K562 (cell line): ENCODE measurements around the gene PRKCSH. TPM values are rescaled to one million over a fixed set of nuclear protein-coding genes. Genes with fewer than 3 reads are reported as not detected.
A peak's percentile ranks its signal among the peaks of the same experiment; 100 is the strongest.

Source experiments
- CREB1 ChIP-seq, 2 experiments: sonication (generic) in 1 of 2; formaldehyde crosslinking in 1 of 2; IDR thresholded peaks; 2 replicates each; pipeline versions ENCODE4 v1.6.1 to v1.8.0; 2012 to 2022; ENCODE audit warnings: inconsistent platforms in 1 of 2, mild to moderate bottlenecking in 1 of 2, missing genetic modification reagents in 1 of 2, moderate library complexity in 1 of 2
- DIDO1 ChIP-seq: fragments of 450-650 bp; IDR thresholded peaks from 2 replicates; pipeline ENCODE4 v1.6.1; 2016; ENCODE audit warnings: low read depth, missing biosample characterization, missing genetic modification characterization
- ESRRA ChIP-seq: fragments of 450-650 bp; IDR thresholded peaks from 2 replicates; pipeline ENCODE4 v1.6.1; 2014; ENCODE audit warnings: low read depth, mild to moderate bottlenecking, moderate library complexity, borderline replicate concordance
- KLF16 ChIP-seq: IDR thresholded peaks from 2 replicates; pipeline ENCODE4 v1.6.1; 2016; ENCODE audit warnings: antibody characterized with exemption
- MED1 ChIP-seq: sonication (generic); formaldehyde crosslinking; IDR thresholded peaks from 2 replicates; pipeline ENCODE4 v1.8.1; 2023; ENCODE audit warnings: missing genetic modification reagents, borderline replicate concordance
- PTBP1 ChIP-seq: fragments of 200-400 bp; formaldehyde crosslinking; IDR thresholded peaks from 2 replicates; pipeline ENCODE4 v1.6.1; 2017; ENCODE audit warnings: low read depth, low read length
- SRSF3 ChIP-seq: fragments of 200-400 bp; formaldehyde crosslinking; IDR thresholded peaks from 2 replicates; pipeline ENCODE4 v1.6.1; 2016; ENCODE audit warnings: mild to moderate bottlenecking, low read length, moderate library complexity; ENCODE audit not compliant: insufficient read depth
- STAG1 ChIP-seq: sonication (generic); formaldehyde crosslinking; IDR thresholded peaks from 2 replicates; pipeline ENCODE4 v1.5.0; 2020; ENCODE audit warnings: missing genetic modification reagents, borderline replicate concordance
- ZNF696 ChIP-seq: fragments of 250-450 bp; sonication (Bioruptor Pico); conservative IDR thresholded peaks from 2 replicates; pipeline ENCODE4 v1.4.0; 2020; ENCODE audit warnings: mild to moderate bottlenecking, moderate library complexity
- ZNF740 ChIP-seq, 3 experiments: fragments of 200-800 bp in 1 of 3; sonication (Bioruptor generic) in 1 of 3; sonication (generic) in 1 of 3; formaldehyde crosslinking in 1 of 3; IDR thresholded peaks; 2 replicates each; pipeline versions ENCODE4 v1.6.1 to v1.8.0; 2016 to 2022; ENCODE audit warnings: mild to moderate bottlenecking in 2 of 3, missing compliant biosample characterization in 2 of 3, missing genetic modification characterization in 2 of 3, missing genetic modification reagents in 1 of 3
- polyA plus RNA-seq, 8 experiments: library from polyadenylated mRNA; depleted of rRNA in 4 of 8; stranded (reverse) in 5 of 8; unstranded in 3 of 8; fragments of >200 nt; fragmentation: Nextera tagmentation in 2 of 8; fragmentation: Illumina TruSeq in 1 of 8; extraction: Ambion mirVana in 2 of 8; extraction: Trizol in 1 of 8; gene quantifications; 2 replicates each; pipeline versions ENCODE4 v1.2.1 to v1.2.3, GENCODE V29; 2011 to 2014; ENCODE audit warnings: inconsistent platforms in 1 of 8, missing spikeins in 1 of 8
- total RNA-seq, 7 experiments: library from RNA; depleted of rRNA in 6 of 7; stranded (reverse); fragments of >200 nt in 6 of 7; fragmentation: Illumina TruSeq in 2 of 7; extraction: Trizol in 2 of 7; gene quantifications; 2 replicates each; pipeline versions ENCODE4 v1.2.1 to v1.2.3, GENCODE V29; 2011 to 2021; ENCODE audit warnings: low replicate concordance in 1 of 7
- TF ChIP-seq, protein P1 (sequence below): fragments of 450-650 bp; IDR thresholded peaks from 2 replicates; pipeline ENCODE4 v1.6.1; 2016; ENCODE audit warnings: mild to moderate bottlenecking, moderate library complexity

PRKCSH gene
- total and polyA plus RNA-seq, 9 of the 15 experiments (the other 6 are each of a cell fraction or from before 2014, with no cell fraction given), result 2.3 to 297 (median 48.1) TPM

DNA sequence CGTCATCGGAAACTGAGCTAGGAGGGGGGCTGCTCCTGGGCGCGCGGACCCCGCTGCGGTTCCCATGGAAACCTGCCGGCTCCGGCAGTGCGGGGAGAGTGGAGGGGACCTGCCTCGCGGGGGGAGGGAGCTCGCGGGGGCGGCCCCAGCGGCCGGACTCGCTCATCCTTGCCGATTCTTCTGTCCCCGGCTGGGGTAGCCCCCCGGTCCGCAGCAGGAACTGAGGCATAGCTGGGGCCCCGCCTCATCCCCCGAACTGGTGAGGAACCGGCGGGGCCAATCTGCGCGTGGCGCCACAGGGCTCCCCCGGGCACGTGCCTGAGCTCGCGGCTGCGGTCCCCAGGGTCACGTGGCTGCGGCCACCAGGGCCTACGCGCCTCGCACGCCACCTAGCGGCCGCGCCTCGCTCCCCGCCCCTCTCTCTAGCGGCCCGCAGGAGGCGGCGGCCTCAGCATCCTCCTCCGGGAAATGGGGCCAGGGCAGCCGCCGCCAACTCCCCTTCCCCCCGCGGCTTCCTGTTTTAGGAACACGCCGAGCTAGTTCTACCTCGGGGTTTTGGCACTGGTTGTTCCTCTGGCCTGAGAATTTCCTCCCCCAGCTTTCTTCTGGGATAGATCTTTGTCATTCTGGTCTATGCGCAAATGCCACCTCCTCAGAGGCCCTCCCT is 47.1 kb downstream of the PRKCSH start (continued):
- TF ChIP-seq, protein P1, sequence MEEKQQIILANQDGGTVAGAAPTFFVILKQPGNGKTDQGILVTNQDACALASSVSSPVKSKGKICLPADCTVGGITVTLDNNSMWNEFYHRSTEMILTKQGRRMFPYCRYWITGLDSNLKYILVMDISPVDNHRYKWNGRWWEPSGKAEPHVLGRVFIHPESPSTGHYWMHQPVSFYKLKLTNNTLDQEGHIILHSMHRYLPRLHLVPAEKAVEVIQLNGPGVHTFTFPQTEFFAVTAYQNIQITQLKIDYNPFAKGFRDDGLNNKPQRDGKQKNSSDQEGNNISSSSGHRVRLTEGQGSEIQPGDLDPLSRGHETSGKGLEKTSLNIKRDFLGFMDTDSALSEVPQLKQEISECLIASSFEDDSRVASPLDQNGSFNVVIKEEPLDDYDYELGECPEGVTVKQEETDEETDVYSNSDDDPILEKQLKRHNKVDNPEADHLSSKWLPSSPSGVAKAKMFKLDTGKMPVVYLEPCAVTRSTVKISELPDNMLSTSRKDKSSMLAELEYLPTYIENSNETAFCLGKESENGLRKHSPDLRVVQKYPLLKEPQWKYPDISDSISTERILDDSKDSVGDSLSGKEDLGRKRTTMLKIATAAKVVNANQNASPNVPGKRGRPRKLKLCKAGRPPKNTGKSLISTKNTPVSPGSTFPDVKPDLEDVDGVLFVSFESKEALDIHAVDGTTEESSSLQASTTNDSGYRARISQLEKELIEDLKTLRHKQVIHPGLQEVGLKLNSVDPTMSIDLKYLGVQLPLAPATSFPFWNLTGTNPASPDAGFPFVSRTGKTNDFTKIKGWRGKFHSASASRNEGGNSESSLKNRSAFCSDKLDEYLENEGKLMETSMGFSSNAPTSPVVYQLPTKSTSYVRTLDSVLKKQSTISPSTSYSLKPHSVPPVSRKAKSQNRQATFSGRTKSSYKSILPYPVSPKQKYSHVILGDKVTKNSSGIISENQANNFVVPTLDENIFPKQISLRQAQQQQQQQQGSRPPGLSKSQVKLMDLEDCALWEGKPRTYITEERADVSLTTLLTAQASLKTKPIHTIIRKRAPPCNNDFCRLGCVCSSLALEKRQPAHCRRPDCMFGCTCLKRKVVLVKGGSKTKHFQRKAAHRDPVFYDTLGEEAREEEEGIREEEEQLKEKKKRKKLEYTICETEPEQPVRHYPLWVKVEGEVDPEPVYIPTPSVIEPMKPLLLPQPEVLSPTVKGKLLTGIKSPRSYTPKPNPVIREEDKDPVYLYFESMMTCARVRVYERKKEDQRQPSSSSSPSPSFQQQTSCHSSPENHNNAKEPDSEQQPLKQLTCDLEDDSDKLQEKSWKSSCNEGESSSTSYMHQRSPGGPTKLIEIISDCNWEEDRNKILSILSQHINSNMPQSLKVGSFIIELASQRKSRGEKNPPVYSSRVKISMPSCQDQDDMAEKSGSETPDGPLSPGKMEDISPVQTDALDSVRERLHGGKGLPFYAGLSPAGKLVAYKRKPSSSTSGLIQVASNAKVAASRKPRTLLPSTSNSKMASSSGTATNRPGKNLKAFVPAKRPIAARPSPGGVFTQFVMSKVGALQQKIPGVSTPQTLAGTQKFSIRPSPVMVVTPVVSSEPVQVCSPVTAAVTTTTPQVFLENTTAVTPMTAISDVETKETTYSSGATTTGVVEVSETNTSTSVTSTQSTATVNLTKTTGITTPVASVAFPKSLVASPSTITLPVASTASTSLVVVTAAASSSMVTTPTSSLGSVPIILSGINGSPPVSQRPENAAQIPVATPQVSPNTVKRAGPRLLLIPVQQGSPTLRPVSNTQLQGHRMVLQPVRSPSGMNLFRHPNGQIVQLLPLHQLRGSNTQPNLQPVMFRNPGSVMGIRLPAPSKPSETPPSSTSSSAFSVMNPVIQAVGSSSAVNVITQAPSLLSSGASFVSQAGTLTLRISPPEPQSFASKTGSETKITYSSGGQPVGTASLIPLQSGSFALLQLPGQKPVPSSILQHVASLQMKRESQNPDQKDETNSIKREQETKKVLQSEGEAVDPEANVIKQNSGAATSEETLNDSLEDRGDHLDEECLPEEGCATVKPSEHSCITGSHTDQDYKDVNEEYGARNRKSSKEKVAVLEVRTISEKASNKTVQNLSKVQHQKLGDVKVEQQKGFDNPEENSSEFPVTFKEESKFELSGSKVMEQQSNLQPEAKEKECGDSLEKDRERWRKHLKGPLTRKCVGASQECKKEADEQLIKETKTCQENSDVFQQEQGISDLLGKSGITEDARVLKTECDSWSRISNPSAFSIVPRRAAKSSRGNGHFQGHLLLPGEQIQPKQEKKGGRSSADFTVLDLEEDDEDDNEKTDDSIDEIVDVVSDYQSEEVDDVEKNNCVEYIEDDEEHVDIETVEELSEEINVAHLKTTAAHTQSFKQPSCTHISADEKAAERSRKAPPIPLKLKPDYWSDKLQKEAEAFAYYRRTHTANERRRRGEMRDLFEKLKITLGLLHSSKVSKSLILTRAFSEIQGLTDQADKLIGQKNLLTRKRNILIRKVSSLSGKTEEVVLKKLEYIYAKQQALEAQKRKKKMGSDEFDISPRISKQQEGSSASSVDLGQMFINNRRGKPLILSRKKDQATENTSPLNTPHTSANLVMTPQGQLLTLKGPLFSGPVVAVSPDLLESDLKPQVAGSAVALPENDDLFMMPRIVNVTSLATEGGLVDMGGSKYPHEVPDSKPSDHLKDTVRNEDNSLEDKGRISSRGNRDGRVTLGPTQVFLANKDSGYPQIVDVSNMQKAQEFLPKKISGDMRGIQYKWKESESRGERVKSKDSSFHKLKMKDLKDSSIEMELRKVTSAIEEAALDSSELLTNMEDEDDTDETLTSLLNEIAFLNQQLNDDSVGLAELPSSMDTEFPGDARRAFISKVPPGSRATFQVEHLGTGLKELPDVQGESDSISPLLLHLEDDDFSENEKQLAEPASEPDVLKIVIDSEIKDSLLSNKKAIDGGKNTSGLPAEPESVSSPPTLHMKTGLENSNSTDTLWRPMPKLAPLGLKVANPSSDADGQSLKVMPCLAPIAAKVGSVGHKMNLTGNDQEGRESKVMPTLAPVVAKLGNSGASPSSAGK, result peak; percentile 98
- TF ChIP-seq STAG1 (CRISPR knock-in tag) (peak; percentile 96), SRSF3 (no peak), PTBP1 (peak; percentile 99), ZNF696 (CRISPR knock-in tag) (no peak), KLF16 (0 out of 2 replicates have a peak, but pooled peaks have one; percentile 36), DIDO1 (tag) (peak; percentile 77), CREB1 (IDR thresholded peaks at IDR 0.05) (no peak; the same call in 1 of the 2 replicates), CREB1 (CRISPR knock-in tag; IDR thresholded peaks at IDR 0.05) (peak; percentile 91), ZNF740 (CRISPR knock-in tag; IDR thresholded peaks at IDR 0.05) (peak; percentile 91), ZNF740 (tag; IDR thresholded peaks at IDR 0.05) (no peak), MED1 (0 out of 2 replicates have a peak, but pooled peaks have one; percentile 77), ESRRA (peak; percentile 92; the same call in 1 of the 2 replicates)
